Breast epithelium (tissue), 4 donors: ENCODE measurements around the gene TMEM41A. TPM values are rescaled to one million over a fixed set of nuclear protein-coding genes. Genes with fewer than 3 reads are reported as not detected.
"Not testable (repeated sequence)": the region's sequence is repeated elsewhere in the genome, so short reads cannot be mapped to it uniquely, and the experiment has no call there.

Source experiments
- DNase-seq, 2 donors: peaks; one replicate each; pipeline ENCODE4 v3.0.0-alpha.2; 2019; ENCODE audit warnings: low spot score in 2 of 2
- H3K27ac ChIP-seq, 2 donors: fragments of 200-600 bp; sonication (generic) in 1 of 2; one replicate each; pipeline ENCODE4 v1.5.1; 2016 to 2019; ENCODE audit warnings: mild to moderate bottlenecking in 1 of 2
- H3K27me3 ChIP-seq, 2 donors: fragments of 200-600 bp; sonication (generic) in 1 of 2; one replicate each; pipeline versions ENCODE4 v1.5.1 to v1.6.0; 2017 to 2019; ENCODE audit warnings: control low read depth in 1 of 2, mild to moderate bottlenecking in 1 of 2
- H3K36me3 ChIP-seq: fragments of 200-600 bp; one replicate; pipeline ENCODE4 v1.5.1; 2019
- H3K4me1 ChIP-seq, 2 donors: fragments of 200-600 bp; sonication (generic); one replicate each; pipeline ENCODE4 v1.5.1; 2016 to 2019; ENCODE audit warnings: control low read depth in 1 of 2
- H3K4me3 ChIP-seq, 3 donors: fragments of 200-600 bp; sonication (generic); 1 replicate in 2 of 3; 2 replicates in 1 of 3; pipeline ENCODE4 v1.5.1; 2016 to 2019; ENCODE audit warnings: mild to moderate bottlenecking in 3 of 3, moderate library complexity in 2 of 3
- H3K9me3 ChIP-seq, 2 donors: fragments of 200-600 bp; sonication (generic) in 1 of 2; one replicate each; pipeline ENCODE4 v1.5.1; 2016 to 2019; ENCODE audit warnings: control low read depth in 1 of 2
- POLR2A ChIP-seq: fragments of 450-650 bp; IDR thresholded peaks from one replicate; pipeline ENCODE4 v1.6.1; 2016; ENCODE audit warnings: antibody characterized with exemption, mild to moderate bottlenecking, moderate library complexity
- POLR2AphosphoS5 ChIP-seq, 3 donors: sonication (generic); formaldehyde crosslinking; IDR thresholded peaks; one replicate each; pipeline ENCODE4 v1.6.1; 2017; ENCODE audit warnings: antibody characterized with exemption in 3 of 3
- intact Hi-C: fragments of 100-400 bp; cut with DNase I; formaldehyde crosslinking; loops from one replicate; pipeline ENCODE4 v1.15.1; 2023; ENCODE audit warnings: low total_unique reads
- total RNA-seq, 3 donors: library from RNA; depleted of rRNA; stranded (reverse); fragments of >200 nt; gene quantifications; one replicate each; pipeline ENCODE4 v1.1.0, GENCODE V29; 2016
- TF ChIP-seq, protein P1 (sequence below), 3 donors: fragments of 450-650 bp; IDR thresholded peaks; one replicate each; pipeline ENCODE4 v1.5.1; 2016 to 2017; ENCODE audit warnings: antibody characterized with exemption in 3 of 3, mild to moderate bottlenecking in 3 of 3, moderate library complexity in 3 of 3

Gene TMEM41A
- total RNA-seq, 3 donors from 2014 or later: 11.5 to 22.2 (median 15.1) TPM

DNA sequence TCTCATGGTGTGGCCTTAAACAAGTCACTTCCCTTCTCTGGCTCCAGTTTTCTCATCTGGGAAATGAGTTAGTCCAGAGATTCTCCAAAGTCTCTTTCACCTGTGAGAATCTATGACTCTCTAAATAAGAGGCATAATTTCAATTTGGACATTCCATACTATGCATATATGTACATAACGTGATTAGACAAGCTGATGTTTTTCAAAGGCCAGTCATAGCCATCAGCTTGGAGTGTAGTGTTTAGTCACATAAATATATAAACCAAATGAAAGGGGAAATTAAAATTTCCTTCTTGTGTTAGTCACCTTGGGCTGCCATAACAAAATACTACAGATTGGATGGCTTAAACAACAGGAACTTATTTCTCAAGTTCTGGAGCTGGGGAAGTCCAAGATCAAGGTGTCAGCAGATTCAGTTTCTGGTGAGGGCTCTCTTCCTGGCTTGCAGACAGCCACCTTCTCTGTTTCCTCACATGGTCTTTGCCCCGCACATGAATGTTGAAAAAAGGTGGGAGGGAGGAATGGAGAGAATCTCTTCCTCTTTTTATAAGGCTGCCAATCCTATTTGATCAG is 19.4 kb downstream of the TMEM41A start:
- Histone ChIP-seq H3K4me1 (no peaks in the 10 kb centered on the region), H3K27me3 (no peaks in the 10 kb centered on the region), H3K27ac (no peak overlapping the region), H3K4me3 (no peak overlapping the region), H3K36me3 (no peaks in the 10 kb centered on the region), H3K9me3 (no peaks in the 10 kb centered on the region)
- DNase-seq: no peak
- TF ChIP-seq, protein P1, sequence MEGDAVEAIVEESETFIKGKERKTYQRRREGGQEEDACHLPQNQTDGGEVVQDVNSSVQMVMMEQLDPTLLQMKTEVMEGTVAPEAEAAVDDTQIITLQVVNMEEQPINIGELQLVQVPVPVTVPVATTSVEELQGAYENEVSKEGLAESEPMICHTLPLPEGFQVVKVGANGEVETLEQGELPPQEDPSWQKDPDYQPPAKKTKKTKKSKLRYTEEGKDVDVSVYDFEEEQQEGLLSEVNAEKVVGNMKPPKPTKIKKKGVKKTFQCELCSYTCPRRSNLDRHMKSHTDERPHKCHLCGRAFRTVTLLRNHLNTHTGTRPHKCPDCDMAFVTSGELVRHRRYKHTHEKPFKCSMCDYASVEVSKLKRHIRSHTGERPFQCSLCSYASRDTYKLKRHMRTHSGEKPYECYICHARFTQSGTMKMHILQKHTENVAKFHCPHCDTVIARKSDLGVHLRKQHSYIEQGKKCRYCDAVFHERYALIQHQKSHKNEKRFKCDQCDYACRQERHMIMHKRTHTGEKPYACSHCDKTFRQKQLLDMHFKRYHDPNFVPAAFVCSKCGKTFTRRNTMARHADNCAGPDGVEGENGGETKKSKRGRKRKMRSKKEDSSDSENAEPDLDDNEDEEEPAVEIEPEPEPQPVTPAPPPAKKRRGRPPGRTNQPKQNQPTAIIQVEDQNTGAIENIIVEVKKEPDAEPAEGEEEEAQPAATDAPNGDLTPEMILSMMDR (IDR thresholded peaks at IDR 0.05): no peak
- no peak for TF ChIP-seq POLR2AphosphoS5 (IDR thresholded peaks at IDR 0.05)
- no peak for TF ChIP-seq POLR2A
- intact Hi-C loops: loop anchor here (5.0 kb wide), 1 partner anchor 392 kb away; no protein-coding TSS in a partner anchor

DNA sequence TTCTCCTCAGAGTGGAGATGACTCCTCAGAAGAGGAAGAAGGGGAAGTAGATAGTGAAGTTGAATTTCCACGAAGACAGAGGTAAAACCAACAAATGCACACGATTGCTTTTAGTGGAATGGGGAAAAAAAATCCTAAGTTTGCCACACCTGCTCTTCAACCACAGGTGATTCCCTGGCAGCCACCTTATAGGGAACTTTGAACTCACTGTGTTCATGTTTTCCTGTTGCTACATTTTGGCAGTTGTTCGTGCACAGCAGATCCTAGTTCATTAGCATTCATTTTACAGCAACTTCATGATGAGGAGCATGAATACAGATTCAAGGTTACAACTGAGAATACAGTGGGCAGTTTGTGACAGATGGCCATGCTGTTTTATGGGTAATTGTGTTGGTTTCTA is 21.5 kb downstream of the TMEM41A start:
- H3K27me3 ChIP-seq: no peaks in the 10 kb centered on the region
- no peak overlapping the region for H3K27ac ChIP-seq
- no peak overlapping the region for H3K4me3 ChIP-seq
- intact Hi-C loops: loop anchor here (5.0 kb wide), 1 partner anchor 390 kb away; no protein-coding TSS in a partner anchor
- TF ChIP-seq, protein P1 (IDR thresholded peaks at IDR 0.05): no peak
- TF ChIP-seq POLR2AphosphoS5 (IDR thresholded peaks at IDR 0.05): no peak
- no peak for TF ChIP-seq POLR2A
- no peaks in the 10 kb centered on the region for H3K36me3 ChIP-seq
- DNase-seq: no peak
- no peaks in the 10 kb centered on the region for H3K4me1 ChIP-seq
- H3K9me3 ChIP-seq: no peaks in the 10 kb centered on the region

DNA sequence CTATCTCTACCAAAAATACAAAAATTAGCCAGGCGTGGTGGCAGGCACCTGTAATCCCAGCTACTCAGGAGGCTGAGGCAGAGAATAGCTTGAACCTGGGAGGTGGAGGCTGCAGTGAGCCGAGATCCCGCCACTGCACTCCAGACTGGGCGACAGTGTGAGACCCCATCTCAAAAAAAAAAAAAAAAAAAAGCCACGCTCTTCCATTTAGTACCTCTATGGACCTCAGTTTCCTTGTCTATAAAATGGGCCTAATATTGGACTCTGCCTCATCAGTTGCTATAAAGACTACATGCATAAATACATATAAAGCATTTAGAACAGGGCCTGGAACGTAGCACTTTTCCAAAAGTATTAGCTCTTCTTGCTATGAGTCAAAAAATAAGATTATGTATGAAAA is 23.9 kb downstream of the TMEM41A start:
- not testable (repeated sequence) for H3K4me3 ChIP-seq, H3K27ac ChIP-seq, H3K9me3 ChIP-seq, DNase-seq, H3K36me3 ChIP-seq, H3K4me1 ChIP-seq, H3K27me3 ChIP-seq
- intact Hi-C loops: loop anchor here (5.0 kb wide), 1 partner anchor 388 kb away; no protein-coding TSS in a partner anchor

DNA sequence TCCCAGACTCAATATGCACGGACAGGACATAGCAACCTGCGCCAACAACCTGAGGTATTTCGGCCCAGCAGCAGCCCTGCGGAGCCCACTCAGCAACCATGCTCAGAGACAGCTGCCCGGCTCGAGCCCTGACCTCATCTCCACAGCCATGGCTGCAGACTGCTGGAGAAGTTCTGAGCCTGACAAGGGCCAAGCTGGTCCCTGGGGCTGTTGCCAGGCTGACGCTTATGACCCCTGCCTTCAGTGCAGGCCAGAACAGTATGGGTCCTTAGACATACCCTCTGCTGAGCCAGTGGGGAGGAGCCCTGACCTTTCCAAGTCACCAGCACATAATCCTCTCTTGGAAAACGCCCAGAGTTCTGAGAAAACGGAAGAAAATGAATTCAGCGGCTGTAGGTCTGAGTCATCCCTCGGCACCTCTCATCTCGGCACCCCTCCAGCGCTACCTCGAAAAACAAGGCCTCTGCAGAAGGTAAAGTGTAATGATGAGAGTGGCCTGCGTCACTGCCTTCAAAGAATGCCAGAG is 25.5 kb downstream of the TMEM41A start:
- H3K27me3 ChIP-seq: no peaks in the 10 kb centered on the region
- no peak overlapping the region for H3K27ac ChIP-seq
- no peaks in the 10 kb centered on the region for H3K9me3 ChIP-seq
- intact Hi-C loops: no loop called here
- TF ChIP-seq POLR2AphosphoS5 (IDR thresholded peaks at IDR 0.05) (no peak), POLR2A (no peak)
- TF ChIP-seq, protein P1 (IDR thresholded peaks at IDR 0.05): no peak
- H3K4me3 ChIP-seq: no peak overlapping the region
- no peaks in the 10 kb centered on the region for H3K4me1 ChIP-seq
- DNase-seq: no peak
- H3K36me3 ChIP-seq: no peaks in the 10 kb centered on the region

DNA sequence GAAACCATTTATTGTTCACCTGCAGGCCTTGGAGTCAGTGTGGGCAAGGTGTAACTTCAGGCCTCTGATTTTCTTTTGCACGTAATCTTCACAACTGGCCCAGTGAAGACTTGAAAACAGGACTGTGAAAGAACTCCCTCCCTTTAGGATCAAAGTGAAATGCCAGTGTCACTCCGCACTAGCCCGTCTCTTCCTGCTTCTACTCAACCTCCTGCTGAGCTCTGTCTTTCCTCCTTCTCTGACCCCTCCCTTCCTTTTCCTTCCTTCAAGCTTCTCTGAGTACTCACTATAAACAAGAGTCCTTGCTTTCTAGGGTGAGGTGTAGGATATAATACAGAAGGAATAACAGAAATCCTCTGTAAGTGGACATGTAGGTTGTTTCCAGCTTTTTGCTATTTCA is 28.5 kb downstream of the TMEM41A start:
- no peaks in the 10 kb centered on the region for H3K9me3 ChIP-seq
- H3K36me3 ChIP-seq: no peaks in the 10 kb centered on the region
- no peaks in the 10 kb centered on the region for H3K4me1 ChIP-seq
- H3K27ac ChIP-seq: no peak overlapping the region
- TF ChIP-seq POLR2AphosphoS5 (IDR thresholded peaks at IDR 0.05) (no peak), POLR2A (no peak)
- TF ChIP-seq, protein P1 (IDR thresholded peaks at IDR 0.05): no peak
- no peak for DNase-seq
- intact Hi-C loops: no loop called here
- no peaks in the 10 kb centered on the region for H3K27me3 ChIP-seq
- no peak overlapping the region for H3K4me3 ChIP-seq
